ENCODE measurements around the gene PBXIP1.

Gene PBXIP1

DNA sequence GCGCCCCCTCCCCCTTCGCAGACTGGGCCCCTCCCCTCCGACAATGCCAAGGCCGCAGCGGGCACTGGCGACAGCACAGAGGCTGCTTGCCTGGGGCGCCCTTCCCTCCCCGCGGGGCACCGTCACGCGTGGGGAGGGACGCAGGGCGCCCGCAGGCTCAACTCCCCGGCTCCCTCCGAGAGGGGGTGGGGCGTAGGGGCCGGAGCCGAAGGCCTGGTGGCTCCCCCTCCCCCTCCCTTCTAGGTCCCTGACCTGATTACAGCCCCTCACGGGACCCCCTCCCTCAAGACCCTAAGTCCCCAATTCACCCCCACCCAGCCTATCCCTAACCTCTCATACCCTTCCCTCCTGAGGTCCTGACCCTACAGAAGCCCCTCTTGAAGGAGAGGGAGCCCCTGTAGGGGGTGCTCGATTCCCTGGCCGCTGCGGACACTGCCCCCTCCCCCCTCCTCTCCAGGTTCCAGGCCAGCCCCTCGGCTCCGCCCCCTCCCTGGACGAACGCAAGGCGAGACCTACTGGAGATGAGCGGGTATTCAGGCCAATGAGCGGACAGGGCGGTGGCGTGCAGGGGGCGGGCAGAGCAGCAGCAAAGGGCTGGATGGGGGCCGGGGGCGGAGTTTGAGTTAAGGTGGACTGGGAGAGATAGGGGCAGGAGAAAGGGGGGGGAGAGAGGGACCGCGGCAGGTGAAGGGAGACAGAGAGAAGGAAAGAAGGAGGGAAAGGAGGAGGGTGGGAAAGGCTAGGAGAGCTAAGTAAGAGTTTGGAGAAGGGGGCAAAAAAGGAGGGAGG lies 46.0 kb upstream of the PBXIP1 start:
- peaks cover 77% of the 10 kb centered on the region for H4K20me1 ChIP-seq (ENCODE audit: insufficient read depth, low read length)
- H2AFZ ChIP-seq (ENCODE audit: low read depth, low read length): no peak overlapping the region
- ATAC-seq (ENCODE audit: insufficient read depth, low read depth) (peak; percentile 31; the same call in 2 of the 3 replicates), DNase-seq (peak; percentile 77)
- H3K4me2 ChIP-seq (ENCODE audit: insufficient read depth, low read length): peak overlapping the region; percentile 15; the same call in 1 of the 2 replicates
- TF ChIP-seq, protein P1, sequence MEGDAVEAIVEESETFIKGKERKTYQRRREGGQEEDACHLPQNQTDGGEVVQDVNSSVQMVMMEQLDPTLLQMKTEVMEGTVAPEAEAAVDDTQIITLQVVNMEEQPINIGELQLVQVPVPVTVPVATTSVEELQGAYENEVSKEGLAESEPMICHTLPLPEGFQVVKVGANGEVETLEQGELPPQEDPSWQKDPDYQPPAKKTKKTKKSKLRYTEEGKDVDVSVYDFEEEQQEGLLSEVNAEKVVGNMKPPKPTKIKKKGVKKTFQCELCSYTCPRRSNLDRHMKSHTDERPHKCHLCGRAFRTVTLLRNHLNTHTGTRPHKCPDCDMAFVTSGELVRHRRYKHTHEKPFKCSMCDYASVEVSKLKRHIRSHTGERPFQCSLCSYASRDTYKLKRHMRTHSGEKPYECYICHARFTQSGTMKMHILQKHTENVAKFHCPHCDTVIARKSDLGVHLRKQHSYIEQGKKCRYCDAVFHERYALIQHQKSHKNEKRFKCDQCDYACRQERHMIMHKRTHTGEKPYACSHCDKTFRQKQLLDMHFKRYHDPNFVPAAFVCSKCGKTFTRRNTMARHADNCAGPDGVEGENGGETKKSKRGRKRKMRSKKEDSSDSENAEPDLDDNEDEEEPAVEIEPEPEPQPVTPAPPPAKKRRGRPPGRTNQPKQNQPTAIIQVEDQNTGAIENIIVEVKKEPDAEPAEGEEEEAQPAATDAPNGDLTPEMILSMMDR (IDR thresholded peaks at IDR 0.05; ENCODE audit: borderline replicate concordance, extremely low read depth, low read length, poor library complexity, severe bottlenecking): no peak
- peak; percentile 37 for TF ChIP-seq EZH2 (IDR thresholded peaks at IDR 0.05; ENCODE audit: borderline replicate concordance, low read depth, low read length, severe bottlenecking)
- peaks cover 55% of the 10 kb centered on the region for H3K27me3 ChIP-seq (ENCODE audit: insufficient read depth, low read length, poor library complexity)
- H3K9ac ChIP-seq (ENCODE audit: low read depth, low read length): no peak overlapping the region
- no peak overlapping the region for H3K27ac ChIP-seq (ENCODE audit: low read length)
- no peak overlapping the region for H3K4me3 ChIP-seq (ENCODE audit: low read depth in 1 of 2, low read length in 2 of 2)
- H3K4me1 ChIP-seq (ENCODE audit: insufficient read depth, low read length): peaks cover 37% of the 10 kb centered on the region
- no peaks in the 10 kb centered on the region for H3K9me3 ChIP-seq (ENCODE audit: insufficient read depth, low read length, severe bottlenecking)
- no peaks in the 10 kb centered on the region for H3K36me3 ChIP-seq (ENCODE audit: insufficient read depth, low read length)
- H3K79me2 ChIP-seq (ENCODE audit: insufficient read depth, low read length): no peaks in the 10 kb centered on the region

DNA sequence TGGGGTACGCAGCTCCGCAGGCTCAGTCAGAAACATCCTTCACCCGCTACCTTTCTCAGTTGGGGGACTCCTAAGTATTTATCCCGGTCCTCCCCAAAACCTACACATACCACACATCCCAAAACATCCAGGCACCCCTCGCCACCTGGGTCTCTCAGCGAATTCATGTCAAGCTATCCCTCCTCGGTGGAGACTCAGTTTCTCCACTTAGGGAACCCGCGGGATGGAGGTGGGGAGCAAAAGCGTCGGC lies 45.5 kb upstream of the PBXIP1 start:
- H3K9ac ChIP-seq (ENCODE audit: low read depth, low read length): no peak overlapping the region
- H3K27ac ChIP-seq (ENCODE audit: low read length): no peak overlapping the region
- H3K36me3 ChIP-seq (ENCODE audit: insufficient read depth, low read length): no peaks in the 10 kb centered on the region
- no peaks in the 10 kb centered on the region for H3K79me2 ChIP-seq (ENCODE audit: insufficient read depth, low read length)
- no peak for TF ChIP-seq EZH2 (IDR thresholded peaks at IDR 0.05; ENCODE audit: borderline replicate concordance, low read depth, low read length, severe bottlenecking)
- TF ChIP-seq, protein P1 (IDR thresholded peaks at IDR 0.05; ENCODE audit: borderline replicate concordance, extremely low read depth, low read length, poor library complexity, severe bottlenecking): no peak
- H3K4me1 ChIP-seq (ENCODE audit: insufficient read depth, low read length): peaks cover 37% of the 10 kb centered on the region
- H4K20me1 ChIP-seq (ENCODE audit: insufficient read depth, low read length): peaks cover 77% of the 10 kb centered on the region
- H3K4me3 ChIP-seq (ENCODE audit: low read depth in 1 of 2, low read length in 2 of 2): no peak overlapping the region
- DNase-seq (no peak), ATAC-seq (ENCODE audit: insufficient read depth, low read depth) (no peak)
- peaks cover 55% of the 10 kb centered on the region for H3K27me3 ChIP-seq (ENCODE audit: insufficient read depth, low read length, poor library complexity)
- no peak overlapping the region for H2AFZ ChIP-seq (ENCODE audit: low read depth, low read length)
- no peak overlapping the region for H3K4me2 ChIP-seq (ENCODE audit: insufficient read depth, low read length)
- H3K9me3 ChIP-seq (ENCODE audit: insufficient read depth, low read length, severe bottlenecking): no peaks in the 10 kb centered on the region

DNA sequence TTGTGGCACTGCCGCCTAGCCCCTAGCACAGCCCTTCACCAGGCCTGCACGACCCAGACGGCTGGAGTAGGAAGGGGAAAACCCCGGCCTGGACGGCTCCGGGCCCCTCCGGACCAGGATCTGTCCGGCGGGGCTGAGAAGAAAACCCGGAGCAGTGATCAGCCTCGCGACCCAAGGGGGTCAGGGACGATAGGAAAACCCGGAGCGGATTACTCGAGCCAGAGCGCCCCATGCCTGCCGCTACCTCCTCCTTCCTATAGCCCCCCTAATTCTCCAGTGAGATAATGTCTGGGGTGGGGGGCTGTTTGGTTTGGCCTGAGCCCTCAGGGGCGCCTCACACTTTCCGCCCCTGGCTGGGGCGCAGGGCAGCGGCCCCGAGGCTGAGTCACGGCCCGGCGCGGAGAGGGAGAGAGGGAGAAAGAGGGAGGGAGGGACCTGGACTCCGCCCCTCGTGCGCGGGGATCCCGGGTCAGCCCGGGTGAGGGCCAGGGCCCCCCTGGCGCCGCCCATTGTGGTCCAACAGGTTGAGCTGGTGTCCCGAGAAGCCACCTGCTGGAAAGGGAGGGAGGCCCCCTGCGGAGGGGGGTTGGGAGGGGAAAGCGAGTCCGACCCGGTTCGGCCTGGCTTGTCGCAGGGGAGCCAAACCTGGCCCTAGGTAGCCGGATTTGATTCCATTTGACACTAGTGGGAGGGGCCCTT lies 45.0 kb upstream of the PBXIP1 start:
- H4K20me1 ChIP-seq (ENCODE audit: insufficient read depth, low read length): peaks cover 73% of the 10 kb centered on the region
- no peak overlapping the region for H3K27ac ChIP-seq (ENCODE audit: low read length)
- TF ChIP-seq EZH2 (IDR thresholded peaks at IDR 0.05; ENCODE audit: borderline replicate concordance, low read depth, low read length, severe bottlenecking): no peak
- TF ChIP-seq, protein P1 (IDR thresholded peaks at IDR 0.05; ENCODE audit: borderline replicate concordance, extremely low read depth, low read length, poor library complexity, severe bottlenecking): no peak
- H3K79me2 ChIP-seq (ENCODE audit: insufficient read depth, low read length): no peaks in the 10 kb centered on the region
- no peak for DNase-seq
- H3K9ac ChIP-seq (ENCODE audit: low read depth, low read length): no peak overlapping the region
- no peaks in the 10 kb centered on the region for H3K9me3 ChIP-seq (ENCODE audit: insufficient read depth, low read length, severe bottlenecking)
- no peak overlapping the region; the same call in 1 of the 2 replicates for H3K4me2 ChIP-seq (ENCODE audit: insufficient read depth, low read length)
- peaks cover 37% of the 10 kb centered on the region for H3K4me1 ChIP-seq (ENCODE audit: insufficient read depth, low read length)
- H2AFZ ChIP-seq (ENCODE audit: low read depth, low read length): no peak overlapping the region
- H3K27me3 ChIP-seq (ENCODE audit: insufficient read depth, low read length, poor library complexity): peaks cover 55% of the 10 kb centered on the region
- ATAC-seq (ENCODE audit: insufficient read depth, low read depth): no peak
- H3K36me3 ChIP-seq (ENCODE audit: insufficient read depth, low read length): no peaks in the 10 kb centered on the region
- H3K4me3 ChIP-seq (ENCODE audit: low read depth in 1 of 2, low read length in 2 of 2): no peak overlapping the region

All from DND-41 (cell line).